GM12878 (cell line): ENCODE measurements around the gene DPP6.

Experiments
- CTCF ChIP-seq, 3 experiments: IDR thresholded peaks in 2 of 3; conservative IDR thresholded peaks in 1 of 3; 2 replicates each; pipeline ENCODE4 v1.5.1; 2011; ENCODE audit warnings: low read depth in 3 of 3, low read length in 3 of 3, mild to moderate bottlenecking in 3 of 3, control low read depth in 2 of 3, moderate library complexity in 2 of 3, inconsistent platforms in 1 of 3, mixed read lengths in 1 of 3; ENCODE audit not compliant: control insufficient read depth in 2 of 3, insufficient read depth in 1 of 3; ENCODE audit errors: extremely low read depth in 1 of 3
- EP300 ChIP-seq, 2 experiments: fragments of 150-350 bp in 1 of 2; IDR thresholded peaks; 2 replicates each; pipeline ENCODE4 v1.6.1; 2011 to 2012; ENCODE audit warnings: low read depth in 2 of 2, low read length in 2 of 2, borderline replicate concordance in 1 of 2, improper control_type of control experiment in 1 of 2, inconsistent platforms in 1 of 2; ENCODE audit not compliant: control insufficient read depth in 1 of 2
- EZH2 ChIP-seq: IDR thresholded peaks from 2 replicates; pipeline ENCODE4 v1.6.1; 2012; ENCODE audit warnings: low read depth, mild to moderate bottlenecking, control low read depth, inconsistent platforms, low read length, borderline replicate concordance; ENCODE audit not compliant: control insufficient read depth
- HCFC1 ChIP-seq: fragments of 150-350 bp; IDR thresholded peaks from 2 replicates; pipeline ENCODE4 v1.6.1; 2014; ENCODE audit warnings: low read length
- JUND ChIP-seq: IDR thresholded peaks from 2 replicates; pipeline ENCODE4 v1.6.1; 2012; ENCODE audit warnings: low read depth, mild to moderate bottlenecking, low read length, improper control_type of control experiment, moderate library complexity
- NFYB ChIP-seq: IDR thresholded peaks from 2 replicates; pipeline ENCODE4 v1.6.1; 2011; ENCODE audit warnings: low read depth, mild to moderate bottlenecking, low read length, improper control_type of control experiment, moderate library complexity; ENCODE audit not compliant: insufficient read depth
- NRF1 ChIP-seq: conservative IDR thresholded peaks from 2 replicates; pipeline ENCODE4 v1.6.1; 2011; ENCODE audit warnings: mild to moderate bottlenecking, low read depth, low read length, improper control_type of control experiment
- RUNX3 ChIP-seq: IDR thresholded peaks from 2 replicates; pipeline ENCODE4 v1.6.1; 2012; ENCODE audit warnings: low read length, inconsistent platforms
- YY1 ChIP-seq: IDR thresholded peaks from 2 replicates; pipeline ENCODE4 v1.6.1; 2011; ENCODE audit warnings: low read depth, mild to moderate bottlenecking, low read length
- ZNF24 ChIP-seq: fragments of 450-650 bp; IDR thresholded peaks from 2 replicates; pipeline ENCODE4 v1.6.1; 2017; ENCODE audit warnings: antibody characterized with exemption, mild to moderate bottlenecking
- ZNF274 ChIP-seq: IDR thresholded peaks from one replicate; pipeline ENCODE4 v1.8.0; 2011; ENCODE audit not compliant: insufficient read length, insufficient read depth
- ZNF687 ChIP-seq: fragments of 450-650 bp; IDR thresholded peaks from 2 replicates; pipeline ENCODE4 v1.6.1; 2017; ENCODE audit warnings: mild to moderate bottlenecking, moderate library complexity
- TF ChIP-seq, protein P1 (sequence below): fragments of 150-350 bp; IDR thresholded peaks from 2 replicates; pipeline ENCODE4 v1.6.1; 2016; ENCODE audit warnings: low read depth, low read length

GRCh38 chr7:154942691-154943090 is 890.5 kb downstream of the DPP6 start:
- no peak for TF ChIP-seq NRF1
- TF ChIP-seq CTCF (IDR thresholded peaks at IDR 0.05 in 2 of 3, conservative IDR thresholded peaks at IDR 0.05 in 1 of 3; ENCODE audit: control insufficient read depth in 2 of 3, extremely low read depth in 1 of 3, insufficient read depth in 1 of 3, low read depth in 3 of 3, low read length in 3 of 3): no peak
- no peak for TF ChIP-seq YY1
- TF ChIP-seq, protein P1, sequence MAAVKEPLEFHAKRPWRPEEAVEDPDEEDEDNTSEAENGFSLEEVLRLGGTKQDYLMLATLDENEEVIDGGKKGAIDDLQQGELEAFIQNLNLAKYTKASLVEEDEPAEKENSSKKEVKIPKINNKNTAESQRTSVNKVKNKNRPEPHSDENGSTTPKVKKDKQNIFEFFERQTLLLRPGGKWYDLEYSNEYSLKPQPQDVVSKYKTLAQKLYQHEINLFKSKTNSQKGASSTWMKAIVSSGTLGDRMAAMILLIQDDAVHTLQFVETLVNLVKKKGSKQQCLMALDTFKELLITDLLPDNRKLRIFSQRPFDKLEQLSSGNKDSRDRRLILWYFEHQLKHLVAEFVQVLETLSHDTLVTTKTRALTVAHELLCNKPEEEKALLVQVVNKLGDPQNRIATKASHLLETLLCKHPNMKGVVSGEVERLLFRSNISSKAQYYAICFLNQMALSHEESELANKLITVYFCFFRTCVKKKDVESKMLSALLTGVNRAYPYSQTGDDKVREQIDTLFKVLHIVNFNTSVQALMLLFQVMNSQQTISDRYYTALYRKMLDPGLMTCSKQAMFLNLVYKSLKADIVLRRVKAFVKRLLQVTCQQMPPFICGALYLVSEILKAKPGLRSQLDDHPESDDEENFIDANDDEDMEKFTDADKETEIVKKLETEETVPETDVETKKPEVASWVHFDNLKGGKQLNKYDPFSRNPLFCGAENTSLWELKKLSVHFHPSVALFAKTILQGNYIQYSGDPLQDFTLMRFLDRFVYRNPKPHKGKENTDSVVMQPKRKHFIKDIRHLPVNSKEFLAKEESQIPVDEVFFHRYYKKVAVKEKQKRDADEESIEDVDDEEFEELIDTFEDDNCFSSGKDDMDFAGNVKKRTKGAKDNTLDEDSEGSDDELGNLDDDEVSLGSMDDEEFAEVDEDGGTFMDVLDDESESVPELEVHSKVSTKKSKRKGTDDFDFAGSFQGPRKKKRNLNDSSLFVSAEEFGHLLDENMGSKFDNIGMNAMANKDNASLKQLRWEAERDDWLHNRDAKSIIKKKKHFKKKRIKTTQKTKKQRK: no peak
- TF ChIP-seq JUND: no peak
- no peak for TF ChIP-seq HCFC1
- no peak for TF ChIP-seq ZNF24
- TF ChIP-seq ZNF274: no peak
- no peak for TF ChIP-seq RUNX3
- TF ChIP-seq EZH2: no peak
- no peak for TF ChIP-seq NFYB
- TF ChIP-seq ZNF687: no peak
- no peak for TF ChIP-seq EP300 (IDR thresholded peaks at IDR 0.05; ENCODE audit: borderline replicate concordance in 1 of 2, control insufficient read depth in 1 of 2, low read depth in 2 of 2, low read length in 2 of 2)
